Mesothelial cell of epicardium (in vitro differentiated cells): ENCODE results near the gene SPOP. TPM values are rescaled to one million over a fixed set of nuclear protein-coding genes. Genes with fewer than 3 reads are reported as not detected.

ENCODE experiments used
- DNase-seq, 2 experiments: peaks; one replicate each; pipeline ENCODE4 v3.0.0; 2021; ENCODE audit warnings: low spot score in 2 of 2; ENCODE audit not compliant: unreplicated experiment in 2 of 2
- H3K27ac Mint-ChIP-seq: 2 replicates; pipeline ENCODE4 v1.8.0; 2021; ENCODE audit warnings: mixed read lengths
- H3K27me3 Mint-ChIP-seq: 2 replicates; pipeline ENCODE4 v1.8.0; 2021; ENCODE audit warnings: low read depth, mixed read lengths
- H3K36me3 Mint-ChIP-seq: 2 replicates; pipeline ENCODE4 v1.8.0; 2021; ENCODE audit warnings: mixed read lengths
- H3K4me1 Mint-ChIP-seq: 2 replicates; pipeline ENCODE4 v1.8.0; 2021; ENCODE audit warnings: mixed read lengths
- H3K4me3 Mint-ChIP-seq: 2 replicates; pipeline ENCODE4 v1.8.0; 2021; ENCODE audit warnings: mild to moderate bottlenecking, moderate library complexity, mixed read lengths
- H3K9me3 Mint-ChIP-seq: 2 replicates; pipeline ENCODE4 v1.8.0; 2021; ENCODE audit warnings: mixed read lengths
- total RNA-seq: library from RNA; stranded (reverse); gene quantifications from 3 replicates; pipeline ENCODE4 v1.2.1, GENCODE V29; 2021
- TF ChIP-seq, protein P1 (sequence below): fragments of 200-600 bp; sonication (generic); IDR thresholded peaks from one replicate; pipeline ENCODE4 v1.5.0; 2021; ENCODE audit warnings: antibody characterized with exemption; ENCODE audit not compliant: unreplicated experiment

The SPOP gene
- total RNA-seq, 1 donor from 2014 or later, result 62.8 TPM

DNA sequence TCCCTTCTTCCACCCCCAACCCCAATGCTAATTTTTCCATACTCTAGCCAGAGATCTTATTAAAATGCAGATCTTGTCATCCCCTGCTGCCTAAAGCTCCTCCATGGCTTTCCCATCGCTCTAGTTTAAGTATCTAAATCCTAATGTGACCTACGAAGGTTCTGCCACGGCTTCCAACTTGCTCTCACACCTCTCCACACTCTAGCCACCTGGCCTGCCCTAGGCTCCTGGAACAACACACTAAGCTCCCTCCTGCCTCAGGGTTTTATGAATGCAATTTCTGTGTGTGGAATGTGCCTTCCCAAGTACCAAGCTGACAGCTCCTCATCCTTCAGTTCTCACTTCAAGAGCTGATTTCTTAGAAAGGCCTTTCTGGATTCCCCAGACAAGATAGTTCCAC, 85.6 kb downstream of the SPOP start:
- peak in 1 of 2 experiments; percentile 3 for DNase-seq
- peaks cover 9% of the 10 kb centered on the region for H3K4me1 Mint-ChIP-seq
- peaks cover 18% of the 10 kb centered on the region for H3K36me3 Mint-ChIP-seq
- H3K4me3 Mint-ChIP-seq, result no peak overlapping the region
- H3K9me3 Mint-ChIP-seq, result no peaks in the 10 kb centered on the region
- TF ChIP-seq, protein P1, sequence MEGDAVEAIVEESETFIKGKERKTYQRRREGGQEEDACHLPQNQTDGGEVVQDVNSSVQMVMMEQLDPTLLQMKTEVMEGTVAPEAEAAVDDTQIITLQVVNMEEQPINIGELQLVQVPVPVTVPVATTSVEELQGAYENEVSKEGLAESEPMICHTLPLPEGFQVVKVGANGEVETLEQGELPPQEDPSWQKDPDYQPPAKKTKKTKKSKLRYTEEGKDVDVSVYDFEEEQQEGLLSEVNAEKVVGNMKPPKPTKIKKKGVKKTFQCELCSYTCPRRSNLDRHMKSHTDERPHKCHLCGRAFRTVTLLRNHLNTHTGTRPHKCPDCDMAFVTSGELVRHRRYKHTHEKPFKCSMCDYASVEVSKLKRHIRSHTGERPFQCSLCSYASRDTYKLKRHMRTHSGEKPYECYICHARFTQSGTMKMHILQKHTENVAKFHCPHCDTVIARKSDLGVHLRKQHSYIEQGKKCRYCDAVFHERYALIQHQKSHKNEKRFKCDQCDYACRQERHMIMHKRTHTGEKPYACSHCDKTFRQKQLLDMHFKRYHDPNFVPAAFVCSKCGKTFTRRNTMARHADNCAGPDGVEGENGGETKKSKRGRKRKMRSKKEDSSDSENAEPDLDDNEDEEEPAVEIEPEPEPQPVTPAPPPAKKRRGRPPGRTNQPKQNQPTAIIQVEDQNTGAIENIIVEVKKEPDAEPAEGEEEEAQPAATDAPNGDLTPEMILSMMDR, result no peak
- no peaks in the 10 kb centered on the region for H3K27me3 Mint-ChIP-seq
- H3K27ac Mint-ChIP-seq, result no peak overlapping the region

DNA sequence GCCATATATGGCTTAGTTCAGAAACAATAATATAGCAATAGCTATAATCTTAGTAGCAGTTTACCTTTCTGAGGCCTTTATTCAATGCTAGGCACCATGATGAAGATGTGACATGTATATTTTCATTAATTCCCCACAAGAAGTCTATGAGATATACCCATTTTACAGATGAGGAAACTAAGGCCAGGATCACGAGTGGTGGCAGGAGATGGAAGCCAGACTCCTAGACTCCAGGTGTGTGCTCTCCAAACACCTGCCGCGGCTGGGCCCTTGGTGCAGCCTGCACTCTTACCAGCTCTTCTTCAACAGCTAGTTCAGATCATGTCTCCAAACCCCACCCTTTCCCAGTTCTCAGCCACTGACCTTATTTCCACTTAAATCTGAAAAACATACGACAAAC, 87.0 kb downstream of the SPOP start:
- Mint-ChIP-seq H3K36me3 (peaks cover 13% of the 10 kb centered on the region), H3K27ac (no peak overlapping the region)
- TF ChIP-seq, protein P1, result no peak

GRCh38 chr17:49589577-49589927, 88.3 kb downstream of the SPOP start:
- Mint-ChIP-seq H3K27ac (no peak overlapping the region), H3K4me3 (no peak overlapping the region), H3K27me3 (no peaks in the 10 kb centered on the region), H3K4me1 (no peaks in the 10 kb centered on the region), H3K9me3 (no peaks in the 10 kb centered on the region), H3K36me3 (peaks cover 12% of the 10 kb centered on the region)
- TF ChIP-seq, protein P1, result no peak
- DNase-seq, result no peak

More for the DNA sequence above, 87.0 kb downstream of the SPOP start:
- Mint-ChIP-seq H3K4me3 (no peak overlapping the region), H3K4me1 (no peaks in the 10 kb centered on the region), H3K9me3 (no peaks in the 10 kb centered on the region), H3K27me3 (no peaks in the 10 kb centered on the region)
- DNase-seq, result peak in 1 of 2 experiments; percentile 20

GRCh38 chr17:49588726-49589576, 88.9 kb downstream of the SPOP start:
- H3K4me1 Mint-ChIP-seq, result no peaks in the 10 kb centered on the region
- H3K4me3 Mint-ChIP-seq, result no peak overlapping the region
- H3K36me3 Mint-ChIP-seq, result peaks cover 10% of the 10 kb centered on the region
- DNase-seq, result peak in 1 of 2 experiments; percentile 16
- H3K27me3 Mint-ChIP-seq, result no peaks in the 10 kb centered on the region
- no peak overlapping the region for H3K27ac Mint-ChIP-seq
- no peaks in the 10 kb centered on the region for H3K9me3 Mint-ChIP-seq
- TF ChIP-seq, protein P1, result no peak

DNA sequence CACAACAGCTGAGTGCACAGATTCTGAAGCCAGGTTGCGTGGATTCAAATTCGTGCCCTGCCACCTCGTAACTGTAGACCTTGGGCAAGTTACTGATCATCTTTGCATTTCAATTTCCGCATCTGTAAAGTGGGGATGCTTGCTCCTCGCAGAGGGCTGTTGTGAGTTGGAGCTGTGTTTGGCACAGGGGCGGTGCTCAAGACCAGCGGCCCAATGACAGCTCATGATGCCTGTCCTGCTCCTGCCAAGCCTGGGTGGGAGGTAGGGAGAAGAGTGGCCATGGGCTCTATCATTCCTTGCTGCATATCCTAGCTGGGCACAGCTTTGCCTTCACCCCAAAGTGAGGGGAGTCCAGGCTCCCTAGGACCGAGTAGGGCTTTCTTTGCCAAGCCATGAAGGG, 89.6 kb downstream of the SPOP start:
- Mint-ChIP-seq H3K9me3 (no peaks in the 10 kb centered on the region), H3K4me1 (no peaks in the 10 kb centered on the region), H3K4me3 (no peak overlapping the region), H3K36me3 (peaks cover 10% of the 10 kb centered on the region), H3K27ac (no peak overlapping the region), H3K27me3 (no peaks in the 10 kb centered on the region)
- TF ChIP-seq, protein P1, result no peak
- DNase-seq, result no peak
